HG03432 (cell line): ENCODE data around the gene DKK3.
A peak's percentile ranks its signal among the peaks of the same experiment; 100 is the strongest.

ENCODE experiments used
- ATAC-seq: cut with Tn5 transposase; IDR thresholded peaks from one replicate; pipeline ENCODE4 v1.9.1; 2021; ENCODE audit warnings: mild to moderate bottlenecking, moderate library complexity; ENCODE audit not compliant: unreplicated experiment

The DKK3 gene

GRCh38 chr11:11969380-11970215 lies 38.8 kb downstream of the DKK3 start:
- ATAC-seq = no peak

- no peak for ATAC-seq
Measured at GRCh38 chr11:11968511-11969280, 39.7 kb downstream of the DKK3 start.

- ATAC-seq = no peak
Measured at GRCh38 chr11:11967669-11968510, 40.5 kb downstream of the DKK3 start.

- peak; percentile 92 for ATAC-seq
Measured at GRCh38 chr11:11966826-11967668, 41.4 kb downstream of the DKK3 start.

- ATAC-seq = no peak
Measured at GRCh38 chr11:11966354-11966741, 42.1 kb downstream of the DKK3 start.

GRCh38 chr11:11965656-11966353 lies 42.6 kb downstream of the DKK3 start:
- no peak for ATAC-seq

GRCh38 chr11:11965192-11965591 lies 43.2 kb downstream of the DKK3 start:
- no peak for ATAC-seq

- no peak for ATAC-seq
Measured at GRCh38 chr11:11964774-11965150, 43.7 kb downstream of the DKK3 start.

GRCh38 chr11:11963842-11964773 lies 44.3 kb downstream of the DKK3 start:
- no peak for ATAC-seq

- ATAC-seq = no peak
Measured at GRCh38 chr11:11963067-11963466, 45.4 kb downstream of the DKK3 start.

GRCh38 chr11:11961399-11962028 lies 46.9 kb downstream of the DKK3 start:
- no peak for ATAC-seq

- ATAC-seq = no peak
Measured at GRCh38 chr11:11960687-11961086, 47.7 kb downstream of the DKK3 start.

- no peak for ATAC-seq
Measured at GRCh38 chr11:11959601-11960000, 48.8 kb downstream of the DKK3 start.

GRCh38 chr11:11958403-11959231 lies 49.8 kb downstream of the DKK3 start:
- no peak for ATAC-seq

GRCh38 chr11:11956006-11956405 lies 52.4 kb downstream of the DKK3 start:
- ATAC-seq = no peak

GRCh38 chr11:11952036-11952435 lies 56.4 kb downstream of the DKK3 start:
- ATAC-seq = no peak

- no peak for ATAC-seq
Measured at GRCh38 chr11:11949482-11949881, 58.9 kb downstream of the DKK3 start.
